8988T (cell line): ENCODE results near the gene NOSTRIN.
"Not testable (repeated sequence)": the region's sequence is repeated elsewhere in the genome, so short reads cannot be mapped to it uniquely, and the experiment has no call there.

Source experiments
- DNase-seq: peaks from one replicate; pipeline ENCODE4 v3.0.0; 2011

The NOSTRIN gene

GRCh38 chr2:168819829-168820489, 17.5 kb downstream of the NOSTRIN start:
- DNase-seq: no peak

- DNase-seq: no peak
These were observed 19.1 kb downstream of the NOSTRIN start for GRCh38 chr2:168821577-168821976.

- no peak for DNase-seq
These were observed 19.6 kb downstream of the NOSTRIN start for GRCh38 chr2:168821992-168822391.

GRCh38 chr2:168825126-168825525, 22.7 kb downstream of the NOSTRIN start:
- DNase-seq: no peak

GRCh38 chr2:168830958-168831357, 28.5 kb downstream of the NOSTRIN start:
- DNase-seq: no peak

GRCh38 chr2:168831662-168832061, 29.2 kb downstream of the NOSTRIN start:
- no peak for DNase-seq

- DNase-seq: no peak
These were observed 33.5 kb downstream of the NOSTRIN start for GRCh38 chr2:168835969-168836368.

- DNase-seq: no peak
These were observed 39.0 kb downstream of the NOSTRIN start for GRCh38 chr2:168841445-168841844.

- DNase-seq: no peak
These were observed 40.8 kb downstream of the NOSTRIN start for GRCh38 chr2:168843253-168843652.

- DNase-seq: no peak
These were observed 45.8 kb downstream of the NOSTRIN start for GRCh38 chr2:168848225-168848624.

- no peak for DNase-seq
These were observed 47.2 kb downstream of the NOSTRIN start for GRCh38 chr2:168849610-168850009.

- no peak for DNase-seq
These were observed 48.4 kb downstream of the NOSTRIN start for GRCh38 chr2:168850846-168851245.

- DNase-seq: no peak
These were observed 49.4 kb downstream of the NOSTRIN start for GRCh38 chr2:168851674-168852320.

- no peak for DNase-seq
These were observed 50.0 kb downstream of the NOSTRIN start for GRCh38 chr2:168852481-168852880.

- no peak for DNase-seq
These were observed 51.0 kb downstream of the NOSTRIN start for GRCh38 chr2:168853471-168853870.

- no peak for DNase-seq
These were observed 52.2 kb downstream of the NOSTRIN start for GRCh38 chr2:168854651-168855050.

- no peak for DNase-seq
These were observed 53.2 kb downstream of the NOSTRIN start for GRCh38 chr2:168855601-168856000.

GRCh38 chr2:168858146-168858545, 55.7 kb downstream of the NOSTRIN start:
- no peak for DNase-seq

- DNase-seq: not testable (repeated sequence)
These were observed 64.7 kb downstream of the NOSTRIN start for GRCh38 chr2:168867164-168867563.

- not testable (repeated sequence) for DNase-seq
These were observed 67.9 kb downstream of the NOSTRIN start for GRCh38 chr2:168870369-168870768.

- not testable (repeated sequence) for DNase-seq
These were observed 68.4 kb downstream of the NOSTRIN start for GRCh38 chr2:168870824-168871223.

- DNase-seq: no peak
These were observed 72.1 kb downstream of the NOSTRIN start for GRCh38 chr2:168874368-168875054.

- DNase-seq: not testable (repeated sequence)
These were observed 79.7 kb downstream of the NOSTRIN start for GRCh38 chr2:168882163-168882562.

- DNase-seq: no peak
These were observed 82.5 kb downstream of the NOSTRIN start for GRCh38 chr2:168884975-168885374.
